ENCODE data around the gene NHLRC4.
"Not testable (repeated sequence)": the region's sequence is repeated elsewhere in the genome, so short reads cannot be mapped to it uniquely, and the experiment has no call there.

Gene NHLRC4

DNA sequence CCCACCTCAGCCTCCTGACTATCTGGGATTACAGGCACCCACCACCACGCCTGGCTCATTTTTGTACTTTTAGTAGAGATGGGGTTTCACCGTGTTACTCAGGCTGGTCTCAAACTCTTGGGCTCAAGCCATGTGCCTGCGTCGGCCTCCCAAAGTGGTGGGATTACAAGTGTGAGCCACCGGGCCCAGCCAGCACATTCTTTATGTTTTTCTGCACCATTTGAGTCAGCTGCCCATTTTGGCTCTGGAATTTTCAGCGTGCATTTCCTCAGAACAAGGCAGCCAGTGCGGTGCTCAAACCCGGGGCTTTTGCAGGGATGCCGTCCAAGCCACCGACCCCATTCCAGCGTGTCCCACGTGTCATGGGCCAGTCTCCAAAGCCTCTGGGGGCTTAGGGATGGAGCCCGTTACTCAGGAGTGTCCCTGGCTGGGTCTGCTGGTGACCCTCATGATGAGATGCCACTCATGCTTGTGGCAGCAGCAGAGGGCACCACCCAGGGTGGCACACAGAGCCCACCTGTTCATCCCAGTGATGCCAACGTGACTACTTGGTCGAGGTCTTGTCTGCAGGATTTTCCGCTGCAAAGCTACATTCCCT is 19.3 kb downstream of the NHLRC4 start:
- DNase-seq: peak in 1 of 2 experiments; percentile 38

- DNase-seq: no peak
Measured at GRCh38 chr16:586645-587590, 20.1 kb downstream of the NHLRC4 start.

DNA sequence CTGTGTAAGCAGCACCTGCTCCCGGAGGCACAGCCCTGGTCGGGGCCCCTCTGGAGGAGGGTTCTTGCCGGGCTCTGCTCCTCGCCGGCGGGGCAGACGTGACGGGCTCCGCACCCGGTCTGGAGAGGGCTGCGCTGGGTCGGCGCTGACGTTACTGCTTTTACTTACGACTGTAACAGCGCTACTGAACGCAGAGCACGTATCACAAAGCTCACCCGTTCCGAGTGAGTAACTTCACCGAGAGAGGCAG is 21.8 kb downstream of the NHLRC4 start:
- DNase-seq: no peak

DNA sequence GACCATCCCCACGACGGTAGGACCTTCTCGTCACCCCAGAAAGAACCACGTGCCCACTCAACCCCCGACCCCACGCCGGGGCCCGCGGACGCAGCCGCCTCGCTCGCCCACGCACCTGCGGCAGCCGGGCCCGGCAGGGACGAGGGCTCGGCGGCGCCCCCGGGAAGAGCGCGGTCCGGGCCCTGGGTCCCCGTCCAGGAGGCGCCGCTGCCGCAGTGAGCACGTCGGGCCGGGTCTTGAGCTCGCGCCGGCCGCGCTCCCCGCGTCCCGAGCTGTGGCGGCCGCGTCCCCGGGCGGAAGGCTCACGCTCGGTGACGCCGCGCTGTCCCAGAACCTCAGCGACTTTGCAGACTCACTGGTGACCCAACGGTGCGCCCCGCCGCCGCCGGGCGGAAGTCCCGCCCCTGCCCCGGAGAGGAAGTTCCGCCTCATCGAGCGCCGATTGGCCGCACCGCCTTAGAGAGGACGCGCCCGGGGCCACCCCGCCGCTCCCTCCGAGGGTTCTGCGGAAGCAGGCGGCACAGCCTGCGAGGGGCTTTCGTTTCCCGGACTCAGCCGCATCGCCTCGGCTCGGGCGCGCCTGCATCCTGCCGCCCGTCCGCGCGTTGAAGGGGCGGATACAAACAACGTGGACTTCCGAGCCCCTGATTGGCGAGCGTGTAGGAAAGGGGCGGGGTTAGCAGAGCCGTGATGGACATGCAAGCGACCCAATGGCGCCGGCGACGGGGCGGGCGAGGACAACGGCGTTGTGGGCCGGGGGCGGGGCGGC is 22.3 kb downstream of the NHLRC4 start:
- DNase-seq: peak; percentile 94

DNA sequence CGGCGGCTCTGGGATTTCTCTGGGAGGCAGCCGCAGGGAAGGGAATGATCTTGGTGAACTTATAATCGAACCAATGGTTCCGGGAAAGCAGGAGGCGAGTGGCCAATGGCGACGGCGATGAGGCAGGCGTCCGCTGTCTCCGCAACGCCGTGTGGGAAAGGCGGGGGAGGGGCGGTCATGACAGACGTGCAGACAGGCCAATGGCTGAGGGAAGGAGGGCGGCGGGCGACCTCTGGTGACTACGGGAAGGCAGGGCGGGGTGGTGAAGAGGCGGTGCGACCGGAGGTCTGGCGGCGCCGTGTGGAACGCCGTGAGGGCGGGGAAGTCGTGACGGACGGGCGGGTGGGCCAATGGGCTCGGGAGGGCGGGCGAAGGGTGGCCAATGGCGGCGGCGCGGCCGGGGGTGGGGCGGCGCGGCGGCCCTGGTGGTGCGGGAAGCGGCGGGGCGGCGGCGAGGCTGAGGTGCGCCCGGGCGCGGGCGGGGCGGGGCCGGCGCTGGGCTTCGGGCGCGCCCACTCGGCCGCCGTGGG is 22.9 kb downstream of the NHLRC4 start, which contains the start of gene RAB40C:
Gene RAB40C (plus strand): TSS at position 409 of the 530 bp plus-strand sequence. CDS start 226 bp downstream, outside the sequence.
- DNase-seq: peak; percentile 94 to 97

- no peak for DNase-seq
Measured at GRCh38 chr16:590188-590814, 23.5 kb downstream of the NHLRC4 start.

DNA sequence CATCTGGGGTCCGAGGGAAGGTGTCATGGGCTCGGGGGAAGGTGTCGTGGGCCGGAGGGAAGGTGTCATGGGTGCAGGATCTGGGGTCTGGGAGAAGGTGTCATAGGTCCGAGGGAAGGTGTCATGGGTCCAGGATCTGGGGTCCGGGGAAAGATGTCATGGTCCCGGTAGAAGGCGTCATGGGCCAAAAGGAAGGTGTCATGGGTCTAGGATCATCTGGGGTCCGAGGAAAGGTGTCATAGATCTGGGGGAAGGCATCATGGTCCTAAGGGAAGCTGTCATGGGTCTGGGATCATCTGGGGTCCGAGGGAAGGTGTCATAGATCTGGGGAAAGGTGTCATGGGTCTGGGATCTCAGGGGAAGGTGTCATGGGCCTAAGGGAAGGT is 24.0 kb downstream of the NHLRC4 start:
- DNase-seq: no peak

DNA sequence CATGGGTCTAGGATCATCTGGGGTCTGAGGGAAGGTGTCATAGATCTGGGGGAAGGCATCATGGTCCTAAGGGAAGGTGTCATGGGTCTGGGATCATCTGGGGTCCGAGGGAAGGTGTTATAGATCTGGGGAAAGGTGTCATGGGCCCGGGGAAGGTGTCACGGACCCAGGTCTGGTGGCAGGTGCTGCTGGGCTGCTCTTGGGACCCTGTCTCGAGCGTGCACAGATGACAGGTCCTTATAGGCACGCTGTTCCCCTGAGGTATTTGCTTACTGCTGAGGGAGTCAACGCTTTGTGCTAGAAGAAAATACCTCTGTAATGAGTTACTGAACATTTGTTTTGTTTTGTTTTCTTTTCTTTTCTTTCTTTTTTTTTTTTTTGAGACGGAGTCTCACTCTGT is 24.4 kb downstream of the NHLRC4 start:
- DNase-seq: no peak

DNA sequence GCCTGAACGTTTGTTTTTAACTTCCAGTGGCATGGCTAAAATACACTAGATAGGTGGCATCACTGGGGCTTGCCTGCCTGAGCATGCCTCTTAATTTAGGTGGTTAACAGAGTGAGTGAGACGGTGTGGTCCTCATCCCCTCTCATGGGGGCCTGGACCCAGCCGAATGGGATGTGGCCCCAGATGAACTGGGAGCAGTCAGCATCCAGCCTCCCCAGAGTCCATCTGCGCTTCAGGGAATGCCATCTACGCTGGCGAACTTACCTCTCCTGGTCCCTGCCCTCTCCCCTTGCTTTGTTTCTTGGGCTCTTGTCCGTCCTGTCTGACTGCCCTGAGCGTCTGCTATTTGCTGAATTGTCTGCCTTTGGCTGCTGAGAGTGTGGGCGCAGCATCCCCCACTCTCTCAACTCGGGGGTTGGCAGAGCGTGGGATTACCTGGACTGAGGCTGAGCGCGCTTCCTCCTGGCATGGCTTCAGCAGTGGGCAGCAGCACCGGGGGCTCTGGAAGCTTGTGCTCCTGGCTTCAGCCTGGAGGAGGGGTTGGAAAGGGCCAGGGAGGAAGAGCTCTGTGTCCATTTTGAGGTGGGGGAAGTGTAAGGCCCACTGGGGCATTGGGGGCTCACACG is 25.2 kb downstream of the NHLRC4 start:
- DNase-seq: no peak

GRCh38 chr16:592518-593306 is 25.9 kb downstream of the NHLRC4 start:
- no peak for DNase-seq

DNA sequence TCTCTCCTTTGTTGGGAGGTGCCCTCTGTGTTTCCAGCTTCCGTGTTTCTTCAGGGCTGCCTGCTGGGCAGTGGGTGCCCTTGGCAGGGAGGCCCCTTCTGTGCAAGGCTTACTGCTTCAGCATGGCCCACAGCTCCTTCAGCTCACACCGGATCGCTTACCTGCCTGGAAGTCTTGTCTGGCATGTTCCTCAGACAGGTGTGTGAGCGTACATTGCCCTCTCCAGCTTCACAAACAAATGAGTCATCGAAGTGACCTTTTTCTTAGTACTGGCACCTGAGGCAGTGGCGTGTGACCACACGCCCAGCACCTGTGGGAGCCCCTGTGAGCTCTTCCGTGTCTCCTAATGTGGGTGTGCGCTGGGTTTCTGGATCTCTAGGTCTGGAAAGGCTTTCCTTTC is 26.6 kb downstream of the NHLRC4 start:
- no peak for DNase-seq

DNA sequence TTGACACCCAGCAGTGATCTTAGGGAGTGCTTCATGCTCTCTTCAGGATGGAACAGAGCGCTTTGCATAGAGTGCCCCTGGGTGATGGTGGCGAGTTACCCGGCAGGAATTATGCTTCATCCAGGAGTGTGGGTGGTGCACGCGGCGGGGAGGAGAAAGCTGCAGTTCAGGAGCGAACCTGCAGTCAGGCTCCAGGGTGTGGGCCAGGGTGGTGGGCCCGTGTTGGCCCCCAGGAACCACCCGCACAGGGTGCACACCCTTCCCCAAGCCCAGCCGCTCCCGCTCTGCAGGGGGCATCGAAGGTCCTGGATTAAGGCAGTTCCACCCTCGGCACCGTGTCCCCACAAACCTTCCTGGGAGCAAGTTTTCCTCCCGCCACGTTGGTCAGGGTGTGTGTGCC is 27.0 kb downstream of the NHLRC4 start:
- DNase-seq: no peak

- no peak for DNase-seq
Measured at GRCh38 chr16:595094-595528, 28.3 kb downstream of the NHLRC4 start.

DNA sequence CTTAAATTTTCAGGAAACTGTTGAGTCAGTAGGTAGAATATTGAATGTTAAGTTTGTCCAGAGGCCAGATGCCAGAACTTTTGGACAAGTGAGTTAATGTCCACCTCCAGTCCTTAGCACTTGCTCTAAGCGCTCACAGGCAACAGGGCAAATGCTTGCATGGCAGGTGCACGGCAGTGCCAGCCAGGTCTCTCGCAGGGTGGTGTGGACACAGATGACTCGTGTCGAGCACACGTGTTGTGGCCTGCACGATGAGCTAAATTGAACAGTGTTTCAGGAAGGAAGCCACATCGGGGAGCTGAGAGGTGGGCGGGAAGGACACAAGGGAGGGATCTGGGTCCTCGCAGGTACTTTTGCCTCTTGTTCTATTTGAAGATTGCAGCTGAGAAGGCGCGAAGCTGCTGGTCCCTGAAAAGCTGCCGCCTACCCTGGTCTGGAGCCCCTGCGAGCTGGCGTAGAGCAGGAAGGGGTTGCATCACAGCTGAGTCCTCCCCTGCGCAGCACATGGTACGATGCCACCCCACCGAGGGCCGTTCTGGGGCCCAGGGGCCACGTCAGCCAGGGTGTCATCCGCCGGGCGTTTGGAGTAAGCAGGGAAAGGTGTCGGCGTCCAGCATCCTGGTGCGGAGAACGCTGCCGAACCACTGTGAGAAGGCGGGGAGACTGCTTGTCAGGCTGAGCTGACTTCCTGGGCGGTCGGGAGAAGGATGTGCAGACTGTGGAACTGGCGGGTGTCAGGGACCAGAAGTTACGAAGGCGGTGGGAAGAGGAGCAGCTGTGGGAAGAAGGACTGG is 29.3 kb downstream of the NHLRC4 start:
- no peak for DNase-seq

- DNase-seq: no peak
Measured at GRCh38 chr16:596736-597060, 29.9 kb downstream of the NHLRC4 start.

- DNase-seq: not testable (repeated sequence)
Measured at GRCh38 chr16:597655-598054, 30.9 kb downstream of the NHLRC4 start.

DNA sequence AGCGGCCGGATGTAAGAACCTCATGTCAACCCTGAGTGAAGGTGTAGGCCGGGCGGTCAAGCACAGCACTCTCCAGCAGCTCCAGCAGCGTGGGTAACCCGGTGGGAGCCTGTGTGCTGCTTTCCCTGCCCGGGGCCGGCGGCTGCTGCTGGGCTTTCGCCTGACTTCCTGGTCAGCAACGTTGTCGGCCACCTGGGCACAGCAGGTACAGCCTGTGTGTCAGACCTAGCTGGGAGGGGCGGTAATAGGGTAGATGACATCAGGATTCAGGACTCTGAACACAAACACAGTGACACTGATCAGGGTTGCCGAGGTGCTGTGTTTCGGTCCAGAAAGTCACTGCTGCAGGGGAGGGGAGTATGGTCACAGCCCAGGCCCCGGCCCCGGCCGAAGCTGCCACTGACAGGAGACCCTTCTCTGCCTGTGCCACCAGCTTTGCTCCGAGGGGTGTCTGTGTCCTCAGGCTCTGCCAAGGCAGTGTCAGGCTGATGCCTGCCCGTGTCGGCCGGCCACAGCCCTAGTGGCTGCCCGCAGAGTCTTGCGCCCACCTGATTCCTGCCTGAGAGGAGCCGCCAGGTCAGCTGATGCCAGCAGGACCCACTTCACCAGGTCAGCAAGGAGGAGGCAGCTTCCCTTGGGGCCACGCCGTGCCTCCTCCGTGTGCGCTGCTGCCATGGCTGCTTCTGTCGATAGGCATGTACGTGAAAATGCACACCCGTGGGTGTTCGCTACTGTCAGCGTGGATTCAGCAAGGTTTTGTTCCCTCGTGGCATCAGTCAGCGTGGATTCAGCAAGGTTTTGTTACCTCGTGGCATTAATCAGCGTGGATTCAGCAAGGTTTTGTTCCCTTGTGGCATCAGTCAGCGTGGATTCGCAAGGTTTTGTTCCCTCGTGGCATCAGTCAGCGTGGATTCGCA is 32.3 kb downstream of the NHLRC4 start:
- DNase-seq: no peak

DNA sequence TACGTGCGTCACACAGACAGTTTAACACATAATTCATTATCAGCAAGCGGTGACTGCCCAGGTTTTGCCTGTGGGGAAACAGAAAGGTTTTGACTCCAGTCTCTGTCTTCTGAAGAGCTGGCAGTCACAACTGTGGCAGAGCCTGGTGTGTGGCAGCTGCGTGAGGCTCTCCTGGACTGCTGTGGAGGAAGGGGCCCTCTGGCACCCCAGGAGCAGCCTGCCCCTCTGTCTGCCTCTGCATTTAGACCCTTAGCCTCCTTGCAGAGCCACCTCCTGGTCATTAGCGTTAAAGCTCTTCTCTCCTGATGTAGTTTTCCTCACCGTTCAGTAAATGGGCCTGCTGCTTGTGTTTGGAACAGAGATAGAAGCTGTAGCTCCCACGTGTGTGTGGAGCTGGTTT is 34.0 kb downstream of the NHLRC4 start:
- DNase-seq: no peak

DNA sequence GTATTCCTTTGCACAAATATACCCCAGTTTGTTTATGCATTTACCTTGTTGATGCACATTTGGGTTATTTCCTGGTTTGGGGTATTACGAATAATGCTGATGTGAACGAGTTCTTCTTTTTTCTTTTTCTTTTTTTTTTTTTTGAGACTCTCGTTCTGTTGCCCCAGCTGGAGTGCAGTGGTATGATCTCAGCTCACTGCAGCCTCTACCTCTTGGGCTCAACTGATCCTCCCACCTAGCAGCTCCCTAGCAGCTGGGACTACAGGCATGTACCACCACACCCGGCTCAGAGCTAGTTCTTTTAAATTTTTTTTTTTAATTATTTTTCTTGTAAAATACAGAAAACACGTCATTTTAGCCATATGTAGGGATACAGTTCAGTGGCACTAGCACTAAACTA is 37.1 kb downstream of the NHLRC4 start:
- DNase-seq: no peak

All from NCI-H446 (cell line).